Stomach smooth muscle (tissue), 2 donors: ENCODE measurements around the gene GOLPH3.
"Not testable (repeated sequence)": the region's sequence is repeated elsewhere in the genome, so short reads cannot be mapped to it uniquely, and the experiment has no call there.

Experiments used
- H3K27ac ChIP-seq: one replicate; pipeline ENCODE4 v1.7.0; 2013; ENCODE audit warnings: mild to moderate bottlenecking, low read length, inconsistent platforms
- H3K27me3 ChIP-seq, 2 donors: one replicate each; pipeline ENCODE4 v1.7.0; 2013; ENCODE audit warnings: low read length in 2 of 2; ENCODE audit not compliant: insufficient read depth in 2 of 2, control insufficient read depth in 1 of 2
- H3K36me3 ChIP-seq, 2 donors: one replicate each; pipeline ENCODE4 v1.7.0; 2013; ENCODE audit warnings: low read length in 2 of 2; ENCODE audit not compliant: control insufficient read depth in 2 of 2, insufficient read depth in 2 of 2
- H3K4me1 ChIP-seq: one replicate; pipeline ENCODE4 v1.7.0; 2013; ENCODE audit warnings: low read length; ENCODE audit not compliant: control insufficient read depth, insufficient read depth
- H3K4me3 ChIP-seq, 2 donors: one replicate each; pipeline ENCODE4 v1.7.0; 2013; ENCODE audit warnings: low read length in 2 of 2
- H3K9ac ChIP-seq, 2 donors: one replicate each; pipeline ENCODE4 v1.7.0; 2013; ENCODE audit warnings: low read length in 2 of 2, mild to moderate bottlenecking in 1 of 2
- H3K9me3 ChIP-seq, 2 donors: one replicate each; pipeline ENCODE4 v1.7.0; 2013; ENCODE audit warnings: low read length in 2 of 2; ENCODE audit not compliant: control insufficient read depth in 2 of 2
- donor health status: healthy.
- donor health status: Pancreatic carcinoma.

The GOLPH3 gene

GRCh38 chr5:32201122-32201753, 27.1 kb upstream of the GOLPH3 start:
- no peak overlapping the region for H3K4me3 ChIP-seq
- no peak overlapping the region for H3K9ac ChIP-seq
- H3K27ac ChIP-seq, result no peak overlapping the region
- H3K27me3 ChIP-seq, result no peaks in the 10 kb centered on the region
- no peaks in the 10 kb centered on the region for H3K36me3 ChIP-seq
- no peaks in the 10 kb centered on the region for H3K4me1 ChIP-seq
- no peaks in the 10 kb centered on the region for H3K9me3 ChIP-seq

GRCh38 chr5:32197032-32197431, 22.9 kb upstream of the GOLPH3 start:
- Histone ChIP-seq H3K27me3 (no peaks in the 10 kb centered on the region), H3K4me3 (no peak overlapping the region)

GRCh38 chr5:32195265-32195664, 21.1 kb upstream of the GOLPH3 start:
- Histone ChIP-seq H3K36me3 (no peaks in the 10 kb centered on the region), H3K27me3 (no peaks in the 10 kb centered on the region), H3K4me1 (peaks cover 8% of the 10 kb centered on the region), H3K27ac (no peak overlapping the region), H3K9ac (no peak overlapping the region), H3K9me3 (no peaks in the 10 kb centered on the region), H3K4me3 (no peak overlapping the region)

More at GRCh38 chr5:32197032-32197431, 22.9 kb upstream of the GOLPH3 start:
- H3K9me3 ChIP-seq, result no peaks in the 10 kb centered on the region
- no peaks in the 10 kb centered on the region for H3K36me3 ChIP-seq
- H3K4me1 ChIP-seq, result peaks cover 8% of the 10 kb centered on the region
- no peak overlapping the region for H3K9ac ChIP-seq
- H3K27ac ChIP-seq, result no peak overlapping the region

- Histone ChIP-seq H3K27me3 (no peaks in the 10 kb centered on the region), H3K36me3 (no peaks in the 10 kb centered on the region), H3K9me3 (no peaks in the 10 kb centered on the region), H3K4me3 (peak overlapping the region; percentile 9 to 65), H3K9ac (peak overlapping the region; percentile 5 to 58), H3K4me1 (peaks cover 8% of the 10 kb centered on the region), H3K27ac (peak overlapping the region; percentile 64)
These were observed 19.5 kb upstream of the GOLPH3 start for GRCh38 chr5:32193591-32193990.

- Histone ChIP-seq H3K27me3 (no peaks in the 10 kb centered on the region), H3K9me3 (no peaks in the 10 kb centered on the region), H3K4me3 (no peak overlapping the region), H3K4me1 (peaks cover 8% of the 10 kb centered on the region), H3K36me3 (no peaks in the 10 kb centered on the region), H3K9ac (no peak overlapping the region), H3K27ac (peak overlapping the region; percentile 18)
These were observed 16.0 kb upstream of the GOLPH3 start for GRCh38 chr5:32190095-32190494.

- Histone ChIP-seq H3K27me3 (no peaks in the 10 kb centered on the region), H3K36me3 (no peaks in the 10 kb centered on the region), H3K9ac (no peak overlapping the region), H3K9me3 (no peaks in the 10 kb centered on the region), H3K4me3 (no peak overlapping the region), H3K27ac (no peak overlapping the region), H3K4me1 (no peaks in the 10 kb centered on the region)
These were observed 13.6 kb upstream of the GOLPH3 start for GRCh38 chr5:32187675-32188074.

GRCh38 chr5:32182463-32183063, 8.4 kb upstream of the GOLPH3 start:
- Histone ChIP-seq H3K27ac (no peak overlapping the region), H3K9ac (no peak overlapping the region), H3K9me3 (no peaks in the 10 kb centered on the region), H3K4me3 (no peak overlapping the region), H3K27me3 (no peaks in the 10 kb centered on the region), H3K36me3 (no peaks in the 10 kb centered on the region), H3K4me1 (no peaks in the 10 kb centered on the region)

- Histone ChIP-seq H3K4me3 (peak overlapping the region; percentile 92 to 96), H3K36me3 (peaks cover 2 to 3% of the 10 kb centered on the region in 2 donors), H3K27ac (peak overlapping the region; percentile 99), H3K9ac (peak overlapping the region; percentile 99), H3K4me1 (peaks cover 15% of the 10 kb centered on the region), H3K9me3 (no peaks in the 10 kb centered on the region), H3K27me3 (no peaks in the 10 kb centered on the region)
These were observed 680 bp downstream of the GOLPH3 start for GRCh38 chr5:32173267-32174010.

- Histone ChIP-seq H3K27ac (peak overlapping the region; percentile 99), H3K9ac (peak overlapping the region; percentile 99), H3K4me1 (peaks cover 15% of the 10 kb centered on the region), H3K27me3 (no peaks in the 10 kb centered on the region), H3K36me3 (peaks cover 2 to 3% of the 10 kb centered on the region in 2 donors), H3K9me3 (no peaks in the 10 kb centered on the region), H3K4me3 (peak overlapping the region; percentile 92 to 96)
These were observed 1.2 kb downstream of the GOLPH3 start for GRCh38 chr5:32172923-32173266.

GRCh38 chr5:32172186-32172911, 1.8 kb downstream of the GOLPH3 start:
- not testable (repeated sequence) for H3K36me3 ChIP-seq, H3K27me3 ChIP-seq, H3K9me3 ChIP-seq
- Histone ChIP-seq H3K27ac (peak overlapping the region; percentile 99), H3K4me3 (peak overlapping the region; percentile 92 to 96), H3K4me1 (peaks cover 15% of the 10 kb centered on the region), H3K9ac (peak overlapping the region; percentile 99)
